NCI-H1694 treated with DMSO at 0.1 percent for 48 hours (cell line): ENCODE results near the gene OPCML.

Experiments
- DNase-seq: peaks from one replicate; lab custom pipeline; 2025; lab: John Stamatoyannopoulos, UW

Gene OPCML

GRCh38 chr11:133531971-133532651, at the start of gene OPCML:
OPCML (minus strand) TSS chr11:133532501.
- DNase-seq: no peak

- no peak for DNase-seq
Measured at GRCh38 chr11:133581091-133581490, 48.8 kb upstream of the OPCML start.

- DNase-seq: no peak
Measured at GRCh38 chr11:133579165-133580031, 47.1 kb upstream of the OPCML start.

GRCh38 chr11:133577403-133577802, 45.1 kb upstream of the OPCML start:
- no peak for DNase-seq

GRCh38 chr11:133576351-133576750, 44.0 kb upstream of the OPCML start:
- no peak for DNase-seq

GRCh38 chr11:133573081-133573480, 40.8 kb upstream of the OPCML start:
- no peak for DNase-seq

GRCh38 chr11:133570376-133570775, 38.1 kb upstream of the OPCML start:
- DNase-seq: no peak

- DNase-seq: no peak
Measured at GRCh38 chr11:133563505-133564025, 31.3 kb upstream of the OPCML start.

- DNase-seq: no peak
Measured at GRCh38 chr11:133560472-133560855, 28.2 kb upstream of the OPCML start.

- DNase-seq: no peak
Measured at GRCh38 chr11:133559833-133560471, 27.7 kb upstream of the OPCML start.

- DNase-seq: no peak
Measured at GRCh38 chr11:133559382-133559781, 27.1 kb upstream of the OPCML start.

GRCh38 chr11:133555034-133555433, 22.7 kb upstream of the OPCML start:
- DNase-seq: no peak

GRCh38 chr11:133553885-133554740, 21.8 kb upstream of the OPCML start:
- DNase-seq: no peak

- DNase-seq: no peak
Measured at GRCh38 chr11:133552938-133553337, 20.6 kb upstream of the OPCML start.

GRCh38 chr11:133551064-133551463, 18.8 kb upstream of the OPCML start:
- no peak for DNase-seq

GRCh38 chr11:133549826-133550225, 17.5 kb upstream of the OPCML start:
- DNase-seq: no peak

- DNase-seq: no peak
Measured at GRCh38 chr11:133548641-133549040, 16.3 kb upstream of the OPCML start.

- DNase-seq: no peak
Measured at GRCh38 chr11:133547808-133548494, 15.7 kb upstream of the OPCML start.

GRCh38 chr11:133545199-133545803, 13.0 kb upstream of the OPCML start:
- DNase-seq: no peak

GRCh38 chr11:133541720-133542095, 9.4 kb upstream of the OPCML start:
- no peak for DNase-seq
